WTC11 (cell line): ENCODE results near the gene REG4. TPM values are rescaled to one million over a fixed set of nuclear protein-coding genes. Genes with fewer than 3 reads are reported as not detected.

ENCODE experiments used
- ATAC-seq: fragments of 200-7000 bp; cut with Tn5 transposase; 2 replicates; pipeline ENCODE4 v1.10.0; 2021; ENCODE audit warnings: mild to moderate bottlenecking, moderate library complexity
- CTCF ChIA-PET: fragments of 300-600 bp; sonication (Branson Sonifier 250); formaldehyde crosslinking; loops from one replicate; lab custom pipeline; 2021; ENCODE audit warnings: antibody characterized with exemption; lab: Charles Lee
- POLR2A ChIA-PET: fragments of 350-600 bp; sonication (Branson Sonifier 250); formaldehyde crosslinking; loops from one replicate; lab custom pipeline; 2021; ENCODE audit warnings: antibody characterized with exemption; lab: Charles Lee
- DNase-seq: peaks from one replicate; pipeline ENCODE4 v3.0.0; 2021; ENCODE audit warnings: low spot score
- H3K27ac Mint-ChIP-seq: 2 replicates; pipeline ENCODE4 v1.8.0; 2021; ENCODE audit warnings: mixed read lengths
- H3K27me3 Mint-ChIP-seq: 2 replicates; pipeline ENCODE4 v1.8.0; 2021; ENCODE audit warnings: low read depth, mild to moderate bottlenecking, moderate library complexity, mixed read lengths
- H3K36me3 Mint-ChIP-seq: 2 replicates; pipeline ENCODE4 v1.8.0; 2021; ENCODE audit warnings: mixed read lengths
- H3K4me1 Mint-ChIP-seq: 2 replicates; pipeline ENCODE4 v1.8.0; 2022; ENCODE audit warnings: mixed read lengths
- H3K4me3 Mint-ChIP-seq: 2 replicates; pipeline ENCODE4 v1.8.0; 2021; ENCODE audit warnings: mild to moderate bottlenecking, moderate library complexity, mixed read lengths
- H3K9me3 Mint-ChIP-seq: 2 replicates; pipeline ENCODE4 v1.8.0; 2021; ENCODE audit warnings: mixed read lengths
- ESRRA ChIP-seq: sonication (generic); formaldehyde crosslinking; IDR thresholded peaks from 2 replicates; pipeline ENCODE4 v1.8.1; 2022; ENCODE audit warnings: mild to moderate bottlenecking, missing genetic modification reagents, borderline replicate concordance
- ETV6 ChIP-seq: sonication (generic); formaldehyde crosslinking; IDR thresholded peaks from 2 replicates; pipeline ENCODE4 v1.8.1; 2022; ENCODE audit warnings: mild to moderate bottlenecking, missing genetic modification reagents
- FOXP1 ChIP-seq: sonication (generic); formaldehyde crosslinking; IDR thresholded peaks from 2 replicates; pipeline ENCODE4 v1.8.0; 2022; ENCODE audit warnings: missing genetic modification reagents, mild to moderate bottlenecking, moderate library complexity, borderline replicate concordance
- JUN ChIP-seq: sonication (generic); formaldehyde crosslinking; IDR thresholded peaks from 2 replicates; pipeline ENCODE4 v1.8.0; 2023; ENCODE audit warnings: mild to moderate bottlenecking, missing genetic modification reagents
- NFATC4 ChIP-seq: fragments of 250-450 bp; sonication (Bioruptor Pico); IDR thresholded peaks from 2 replicates; pipeline ENCODE4 v1.9.0; 2021; ENCODE audit warnings: mild to moderate bottlenecking
- NFYB ChIP-seq: sonication (generic); formaldehyde crosslinking; conservative IDR thresholded peaks from 2 replicates; pipeline ENCODE4 v1.8.0; 2022; ENCODE audit warnings: low read depth, missing genetic modification reagents
- NR1H2 ChIP-seq: sonication (generic); formaldehyde crosslinking; IDR thresholded peaks from 2 replicates; pipeline ENCODE4 v1.9.0; 2021; ENCODE audit warnings: mild to moderate bottlenecking, moderate library complexity, missing genetic modification reagents
- NR3C1 ChIP-seq: sonication (generic); formaldehyde crosslinking; conservative IDR thresholded peaks from 2 replicates; pipeline ENCODE4 v1.8.1; 2023; ENCODE audit warnings: low read depth, mild to moderate bottlenecking, missing genetic modification reagents
- SOX15 ChIP-seq: fragments of 250-450 bp; sonication (Bioruptor Pico); IDR thresholded peaks from 2 replicates; pipeline ENCODE4 v1.9.0; 2021; ENCODE audit warnings: mild to moderate bottlenecking
- TCF7 ChIP-seq: sonication (generic); formaldehyde crosslinking; IDR thresholded peaks from 2 replicates; pipeline ENCODE4 v1.8.0; 2022; ENCODE audit warnings: mild to moderate bottlenecking, low read depth, missing genetic modification reagents, moderate library complexity
- TEAD4 ChIP-seq: sonication (generic); formaldehyde crosslinking; IDR thresholded peaks from 2 replicates; pipeline ENCODE4 v1.8.0; 2022; ENCODE audit warnings: mild to moderate bottlenecking, missing genetic modification reagents
- ZNF416 ChIP-seq: fragments of 250-450 bp; sonication (Bioruptor Pico); IDR thresholded peaks from 2 replicates; pipeline ENCODE4 v1.9.0; 2021; ENCODE audit warnings: mild to moderate bottlenecking, inconsistent platforms
- ZNF423 ChIP-seq: fragments of 250-450 bp; sonication (Bioruptor Pico); IDR thresholded peaks from 2 replicates; pipeline ENCODE4 v2.1.2; 2022; ENCODE audit warnings: mild to moderate bottlenecking, moderate library complexity
- total RNA-seq: library from RNA; stranded (reverse); gene quantifications from 3 replicates; pipeline ENCODE4 v1.2.3, GENCODE V29; 2021
- TF ChIP-seq, protein P1 (sequence below): fragments of 250-450 bp; sonication (Bioruptor Pico); IDR thresholded peaks from 2 replicates; pipeline ENCODE4 v1.9.0; 2021; ENCODE audit warnings: moderate library complexity, mild to moderate bottlenecking, inconsistent platforms, borderline replicate concordance
- TF ChIP-seq, protein P2 (sequence below): sonication (generic); formaldehyde crosslinking; IDR thresholded peaks from 2 replicates; pipeline ENCODE4 v1.8.1; 2023; ENCODE audit warnings: mild to moderate bottlenecking, missing genetic modification reagents, moderate library complexity
- TF ChIP-seq, protein P3 (sequence below): fragments of 200-600 bp; IDR thresholded peaks from 2 replicates; pipeline ENCODE4 v1.8.0; 2022; ENCODE audit warnings: antibody characterized with exemption
- TF ChIP-seq, protein P4 (sequence below): fragments of 250-450 bp; sonication (Bioruptor Pico); IDR thresholded peaks from 2 replicates; pipeline ENCODE4 v2.1.2; 2022; ENCODE audit warnings: mild to moderate bottlenecking, moderate library complexity
- TF ChIP-seq, protein P5 (sequence below): sonication (generic); formaldehyde crosslinking; IDR thresholded peaks from 2 replicates; pipeline ENCODE4 v1.8.0; 2022; ENCODE audit warnings: missing genetic modification reagents
- TF ChIP-seq, protein P6 (sequence below): sonication (generic); formaldehyde crosslinking; IDR thresholded peaks from 2 replicates; pipeline ENCODE4 v1.8.0; 2023; ENCODE audit warnings: mild to moderate bottlenecking, missing genetic modification reagents
- TF ChIP-seq, protein P7 (sequence below): sonication (generic); formaldehyde crosslinking; IDR thresholded peaks from 2 replicates; pipeline ENCODE4 v1.8.0; 2022; ENCODE audit warnings: mild to moderate bottlenecking, missing genetic modification reagents

REG4 gene
- total RNA-seq, 1 experiment from 2014 or later = 0.31 TPM

DNA sequence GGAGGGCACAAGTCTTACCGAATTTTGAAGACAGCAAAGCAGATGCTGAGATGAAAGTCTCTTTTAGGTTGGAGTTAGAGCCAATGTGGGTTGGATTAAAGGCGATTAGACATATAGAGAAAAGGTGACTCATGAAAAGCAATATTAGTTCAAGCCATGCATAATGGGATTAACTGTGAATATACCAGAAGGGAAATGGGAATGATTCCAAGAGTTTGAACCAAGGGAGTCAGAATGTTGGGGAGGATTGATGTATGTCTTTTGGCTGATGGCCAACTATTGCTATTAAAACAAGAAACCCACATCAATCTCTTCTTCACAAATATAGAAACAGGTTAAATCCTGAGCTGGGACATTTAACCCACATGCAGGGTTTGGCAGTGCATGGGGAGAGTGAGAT lies 43.8 kb downstream of the REG4 start:
- Mint-ChIP-seq H3K4me1 (peaks cover 3% of the 10 kb centered on the region), H3K36me3 (no peaks in the 10 kb centered on the region), H3K4me3 (no peak overlapping the region), H3K9me3 (no peaks in the 10 kb centered on the region), H3K27me3 (no peaks in the 10 kb centered on the region; the same call in 1 of the 2 replicates), H3K27ac (no peak overlapping the region)
- ATAC-seq = no peak
- ChIA-PET CTCF (no interaction called here), POLR2A (no interaction called here)
- no peak for DNase-seq
- TF ChIP-seq, protein P1, sequence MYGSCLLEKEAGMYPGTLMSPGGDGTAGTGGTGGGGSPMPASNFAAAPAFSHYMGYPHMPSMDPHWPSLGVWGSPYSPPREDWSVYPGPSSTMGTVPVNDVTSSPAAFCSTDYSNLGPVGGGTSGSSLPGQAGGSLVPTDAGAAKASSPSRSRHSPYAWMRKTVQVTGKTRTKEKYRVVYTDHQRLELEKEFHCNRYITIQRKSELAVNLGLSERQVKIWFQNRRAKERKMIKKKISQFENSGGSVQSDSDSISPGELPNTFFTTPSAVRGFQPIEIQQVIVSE (CRISPR knock-in tag) = no peak
- TF ChIP-seq NR1H2 (CRISPR knock-in tag) (no peak), NFATC4 (no peak), ZNF416 (CRISPR knock-in tag) (no peak), JUN (CRISPR knock-in tag) (no peak), TCF7 (no peak), NFYB (CRISPR knock-in tag) (no peak), FOXP1 (CRISPR knock-in tag) (no peak), SOX15 (no peak), ETV6 (CRISPR knock-in tag) (no peak), ZNF423 (CRISPR knock-in tag) (no peak)
- TF ChIP-seq, protein P2, sequence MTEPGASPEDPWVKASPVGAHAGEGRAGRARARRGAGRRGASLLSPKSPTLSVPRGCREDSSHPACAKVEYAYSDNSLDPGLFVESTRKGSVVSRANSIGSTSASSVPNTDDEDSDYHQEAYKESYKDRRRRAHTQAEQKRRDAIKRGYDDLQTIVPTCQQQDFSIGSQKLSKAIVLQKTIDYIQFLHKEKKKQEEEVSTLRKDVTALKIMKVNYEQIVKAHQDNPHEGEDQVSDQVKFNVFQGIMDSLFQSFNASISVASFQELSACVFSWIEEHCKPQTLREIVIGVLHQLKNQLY (CRISPR knock-in tag) = no peak
- TF ChIP-seq, protein P3, sequence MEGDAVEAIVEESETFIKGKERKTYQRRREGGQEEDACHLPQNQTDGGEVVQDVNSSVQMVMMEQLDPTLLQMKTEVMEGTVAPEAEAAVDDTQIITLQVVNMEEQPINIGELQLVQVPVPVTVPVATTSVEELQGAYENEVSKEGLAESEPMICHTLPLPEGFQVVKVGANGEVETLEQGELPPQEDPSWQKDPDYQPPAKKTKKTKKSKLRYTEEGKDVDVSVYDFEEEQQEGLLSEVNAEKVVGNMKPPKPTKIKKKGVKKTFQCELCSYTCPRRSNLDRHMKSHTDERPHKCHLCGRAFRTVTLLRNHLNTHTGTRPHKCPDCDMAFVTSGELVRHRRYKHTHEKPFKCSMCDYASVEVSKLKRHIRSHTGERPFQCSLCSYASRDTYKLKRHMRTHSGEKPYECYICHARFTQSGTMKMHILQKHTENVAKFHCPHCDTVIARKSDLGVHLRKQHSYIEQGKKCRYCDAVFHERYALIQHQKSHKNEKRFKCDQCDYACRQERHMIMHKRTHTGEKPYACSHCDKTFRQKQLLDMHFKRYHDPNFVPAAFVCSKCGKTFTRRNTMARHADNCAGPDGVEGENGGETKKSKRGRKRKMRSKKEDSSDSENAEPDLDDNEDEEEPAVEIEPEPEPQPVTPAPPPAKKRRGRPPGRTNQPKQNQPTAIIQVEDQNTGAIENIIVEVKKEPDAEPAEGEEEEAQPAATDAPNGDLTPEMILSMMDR = no peak
- TF ChIP-seq, protein P4, sequence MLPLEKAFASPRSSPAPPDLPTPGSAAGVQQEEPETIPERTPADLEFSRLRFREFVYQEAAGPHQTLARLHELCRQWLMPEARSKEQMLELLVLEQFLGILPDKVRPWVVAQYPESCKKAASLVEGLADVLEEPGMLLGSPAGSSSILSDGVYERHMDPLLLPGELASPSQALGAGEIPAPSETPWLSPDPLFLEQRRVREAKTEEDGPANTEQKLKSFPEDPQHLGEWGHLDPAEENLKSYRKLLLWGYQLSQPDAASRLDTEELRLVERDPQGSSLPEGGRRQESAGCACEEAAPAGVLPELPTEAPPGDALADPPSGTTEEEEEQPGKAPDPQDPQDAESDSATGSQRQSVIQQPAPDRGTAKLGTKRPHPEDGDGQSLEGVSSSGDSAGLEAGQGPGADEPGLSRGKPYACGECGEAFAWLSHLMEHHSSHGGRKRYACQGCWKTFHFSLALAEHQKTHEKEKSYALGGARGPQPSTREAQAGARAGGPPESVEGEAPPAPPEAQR (CRISPR knock-in tag) = no peak
- TF ChIP-seq, protein P5, sequence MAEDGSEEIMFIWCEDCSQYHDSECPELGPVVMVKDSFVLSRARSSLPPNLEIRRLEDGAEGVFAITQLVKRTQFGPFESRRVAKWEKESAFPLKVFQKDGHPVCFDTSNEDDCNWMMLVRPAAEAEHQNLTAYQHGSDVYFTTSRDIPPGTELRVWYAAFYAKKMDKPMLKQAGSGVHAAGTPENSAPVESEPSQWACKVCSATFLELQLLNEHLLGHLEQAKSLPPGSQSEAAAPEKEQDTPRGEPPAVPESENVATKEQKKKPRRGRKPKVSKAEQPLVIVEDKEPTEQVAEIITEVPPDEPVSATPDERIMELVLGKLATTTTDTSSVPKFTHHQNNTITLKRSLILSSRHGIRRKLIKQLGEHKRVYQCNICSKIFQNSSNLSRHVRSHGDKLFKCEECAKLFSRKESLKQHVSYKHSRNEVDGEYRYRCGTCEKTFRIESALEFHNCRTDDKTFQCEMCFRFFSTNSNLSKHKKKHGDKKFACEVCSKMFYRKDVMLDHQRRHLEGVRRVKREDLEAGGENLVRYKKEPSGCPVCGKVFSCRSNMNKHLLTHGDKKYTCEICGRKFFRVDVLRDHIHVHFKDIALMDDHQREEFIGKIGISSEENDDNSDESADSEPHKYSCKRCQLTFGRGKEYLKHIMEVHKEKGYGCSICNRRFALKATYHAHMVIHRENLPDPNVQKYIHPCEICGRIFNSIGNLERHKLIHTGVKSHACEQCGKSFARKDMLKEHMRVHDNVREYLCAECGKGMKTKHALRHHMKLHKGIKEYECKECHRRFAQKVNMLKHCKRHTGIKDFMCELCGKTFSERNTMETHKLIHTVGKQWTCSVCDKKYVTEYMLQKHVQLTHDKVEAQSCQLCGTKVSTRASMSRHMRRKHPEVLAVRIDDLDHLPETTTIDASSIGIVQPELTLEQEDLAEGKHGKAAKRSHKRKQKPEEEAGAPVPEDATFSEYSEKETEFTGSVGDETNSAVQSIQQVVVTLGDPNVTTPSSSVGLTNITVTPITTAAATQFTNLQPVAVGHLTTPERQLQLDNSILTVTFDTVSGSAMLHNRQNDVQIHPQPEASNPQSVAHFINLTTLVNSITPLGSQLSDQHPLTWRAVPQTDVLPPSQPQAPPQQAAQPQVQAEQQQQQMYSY (CRISPR knock-in tag) = no peak

DNA sequence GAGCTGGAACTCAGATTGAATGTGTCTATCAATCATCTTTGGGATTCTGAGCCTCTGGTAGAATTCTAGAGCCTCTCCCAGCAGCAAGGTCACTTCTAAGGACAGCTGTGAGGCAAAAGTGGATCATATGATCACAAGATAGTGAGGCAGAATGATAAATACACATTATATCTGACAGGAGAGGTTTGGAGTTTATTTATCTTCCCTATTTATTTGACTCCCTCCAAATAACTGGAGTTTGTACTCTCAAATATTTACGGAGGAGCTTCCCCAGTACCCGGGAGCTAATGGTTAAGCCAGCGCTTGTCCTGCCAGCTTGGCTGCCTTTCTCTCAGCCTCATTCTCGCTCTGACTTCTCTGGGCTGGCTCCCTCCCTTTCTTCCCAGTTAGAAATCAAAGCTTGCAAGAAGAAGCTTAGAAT lies 44.9 kb downstream of the REG4 start:
- no peak for ATAC-seq
- peaks cover 3% of the 10 kb centered on the region for H3K4me1 Mint-ChIP-seq
- POLR2A ChIA-PET = no interaction called here
- CTCF ChIA-PET = interaction anchor here (1.8 kb wide), 1 partner anchor 43 kb away, joined by 8 read pairs; no protein-coding TSS in a partner anchor
- TF ChIP-seq, protein P6, sequence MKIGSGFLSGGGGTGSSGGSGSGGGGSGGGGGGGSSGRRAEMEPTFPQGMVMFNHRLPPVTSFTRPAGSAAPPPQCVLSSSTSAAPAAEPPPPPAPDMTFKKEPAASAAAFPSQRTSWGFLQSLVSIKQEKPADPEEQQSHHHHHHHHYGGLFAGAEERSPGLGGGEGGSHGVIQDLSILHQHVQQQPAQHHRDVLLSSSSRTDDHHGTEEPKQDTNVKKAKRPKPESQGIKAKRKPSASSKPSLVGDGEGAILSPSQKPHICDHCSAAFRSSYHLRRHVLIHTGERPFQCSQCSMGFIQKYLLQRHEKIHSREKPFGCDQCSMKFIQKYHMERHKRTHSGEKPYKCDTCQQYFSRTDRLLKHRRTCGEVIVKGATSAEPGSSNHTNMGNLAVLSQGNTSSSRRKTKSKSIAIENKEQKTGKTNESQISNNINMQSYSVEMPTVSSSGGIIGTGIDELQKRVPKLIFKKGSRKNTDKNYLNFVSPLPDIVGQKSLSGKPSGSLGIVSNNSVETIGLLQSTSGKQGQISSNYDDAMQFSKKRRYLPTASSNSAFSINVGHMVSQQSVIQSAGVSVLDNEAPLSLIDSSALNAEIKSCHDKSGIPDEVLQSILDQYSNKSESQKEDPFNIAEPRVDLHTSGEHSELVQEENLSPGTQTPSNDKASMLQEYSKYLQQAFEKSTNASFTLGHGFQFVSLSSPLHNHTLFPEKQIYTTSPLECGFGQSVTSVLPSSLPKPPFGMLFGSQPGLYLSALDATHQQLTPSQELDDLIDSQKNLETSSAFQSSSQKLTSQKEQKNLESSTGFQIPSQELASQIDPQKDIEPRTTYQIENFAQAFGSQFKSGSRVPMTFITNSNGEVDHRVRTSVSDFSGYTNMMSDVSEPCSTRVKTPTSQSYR (CRISPR knock-in tag) = no peak
- TF ChIP-seq, protein P7, sequence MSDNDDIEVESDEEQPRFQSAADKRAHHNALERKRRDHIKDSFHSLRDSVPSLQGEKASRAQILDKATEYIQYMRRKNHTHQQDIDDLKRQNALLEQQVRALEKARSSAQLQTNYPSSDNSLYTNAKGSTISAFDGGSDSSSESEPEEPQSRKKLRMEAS (CRISPR knock-in tag) = no peak
- no peak for TF ChIP-seq NR3C1 (CRISPR knock-in tag)
- no peak for TF ChIP-seq TEAD4
- TF ChIP-seq ESRRA = no peak
- no peaks in the 10 kb centered on the region; the same call in 1 of the 2 replicates for H3K27me3 Mint-ChIP-seq
- no peak overlapping the region for H3K27ac Mint-ChIP-seq
- no peak for DNase-seq
- no peaks in the 10 kb centered on the region for H3K36me3 Mint-ChIP-seq
- H3K9me3 Mint-ChIP-seq = no peaks in the 10 kb centered on the region
- no peak overlapping the region for H3K4me3 Mint-ChIP-seq
